HG03066 (cell line): ENCODE data around the gene MSX2.

Experiments
- ATAC-seq: cut with Tn5 transposase; IDR thresholded peaks from one replicate; pipeline ENCODE4 v1.9.1; 2021; ENCODE audit warnings: low read depth; ENCODE audit not compliant: unreplicated experiment

MSX2 gene

DNA sequence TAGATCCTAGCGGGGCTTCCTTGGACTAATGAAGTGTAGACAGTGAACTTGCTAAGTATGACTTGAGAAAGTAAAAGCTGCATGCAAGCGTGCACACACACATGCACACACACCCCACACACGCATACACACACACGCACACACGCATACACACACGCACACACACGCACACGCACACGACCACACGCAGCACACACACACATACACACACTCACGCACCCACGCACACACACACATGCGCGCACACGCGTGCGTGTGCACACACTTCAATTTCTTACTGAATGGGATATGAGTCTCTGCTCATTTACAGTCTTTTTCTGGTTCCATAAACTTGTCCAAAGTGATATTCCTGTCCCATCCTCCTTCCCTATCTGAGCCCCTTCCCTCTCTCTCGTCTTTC is 41.2 kb downstream of the MSX2 start:
- ATAC-seq = no peak

GRCh38 chr5:174767670-174768069 is 43.3 kb downstream of the MSX2 start:
- no peak for ATAC-seq

GRCh38 chr5:174769005-174769404 is 44.6 kb downstream of the MSX2 start:
- ATAC-seq = no peak

DNA sequence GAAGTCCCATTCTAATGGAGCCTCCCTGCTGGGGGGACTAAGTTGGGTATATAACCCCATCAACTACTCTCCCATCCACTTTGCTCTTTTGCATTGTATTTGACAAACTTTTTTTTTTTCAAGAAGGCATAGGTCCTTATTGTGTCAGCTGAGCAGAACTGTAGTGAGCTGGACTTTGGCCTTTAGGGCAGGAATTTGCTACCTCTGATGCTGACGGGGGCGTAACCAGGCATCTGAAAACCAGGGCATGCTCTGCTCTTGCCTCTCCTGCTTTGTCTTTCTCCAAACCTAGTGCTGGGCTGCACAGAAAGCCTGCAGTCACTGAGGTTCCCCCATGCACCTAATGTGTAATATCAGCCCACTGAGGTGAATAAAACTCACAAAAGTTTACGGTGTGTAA is 49.0 kb downstream of the MSX2 start:
- no peak for ATAC-seq

GRCh38 chr5:174775081-174775480 is 50.7 kb downstream of the MSX2 start:
- ATAC-seq = no peak

- ATAC-seq = no peak
These were observed 52.7 kb downstream of the MSX2 start for GRCh38 chr5:174777111-174777510.

GRCh38 chr5:174777583-174777982 is 53.2 kb downstream of the MSX2 start:
- no peak for ATAC-seq
